NCI-H510A treated with DMSO at 0.1 percent for 48 hours (cell line): ENCODE results near the gene NEURL4.
A peak's percentile ranks its signal among the peaks of the same experiment; 100 is the strongest.

Experiments used
- DNase-seq: peaks from one replicate; lab custom pipeline; 2025; lab: John Stamatoyannopoulos, UW

The NEURL4 gene

DNA sequence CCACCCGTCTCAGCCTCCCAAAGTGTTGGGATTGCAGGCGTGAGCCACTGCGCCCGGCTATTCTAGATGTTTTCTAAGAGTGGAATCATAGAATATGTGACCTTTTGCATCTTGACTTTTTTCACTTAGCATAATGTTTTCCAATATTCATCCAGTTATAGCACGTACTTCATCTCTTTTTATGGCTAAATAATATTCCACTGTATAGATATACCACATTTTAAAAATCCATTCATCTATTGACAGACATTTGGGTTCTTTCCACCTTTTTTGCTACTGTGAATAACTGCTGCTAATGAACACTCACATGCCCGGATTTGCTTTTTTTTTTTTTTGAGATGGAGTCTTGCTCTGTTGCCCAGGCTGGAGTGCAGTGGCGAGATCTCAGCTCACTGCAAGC lies 25.0 kb downstream of the NEURL4 start:
- no peak for DNase-seq

DNA sequence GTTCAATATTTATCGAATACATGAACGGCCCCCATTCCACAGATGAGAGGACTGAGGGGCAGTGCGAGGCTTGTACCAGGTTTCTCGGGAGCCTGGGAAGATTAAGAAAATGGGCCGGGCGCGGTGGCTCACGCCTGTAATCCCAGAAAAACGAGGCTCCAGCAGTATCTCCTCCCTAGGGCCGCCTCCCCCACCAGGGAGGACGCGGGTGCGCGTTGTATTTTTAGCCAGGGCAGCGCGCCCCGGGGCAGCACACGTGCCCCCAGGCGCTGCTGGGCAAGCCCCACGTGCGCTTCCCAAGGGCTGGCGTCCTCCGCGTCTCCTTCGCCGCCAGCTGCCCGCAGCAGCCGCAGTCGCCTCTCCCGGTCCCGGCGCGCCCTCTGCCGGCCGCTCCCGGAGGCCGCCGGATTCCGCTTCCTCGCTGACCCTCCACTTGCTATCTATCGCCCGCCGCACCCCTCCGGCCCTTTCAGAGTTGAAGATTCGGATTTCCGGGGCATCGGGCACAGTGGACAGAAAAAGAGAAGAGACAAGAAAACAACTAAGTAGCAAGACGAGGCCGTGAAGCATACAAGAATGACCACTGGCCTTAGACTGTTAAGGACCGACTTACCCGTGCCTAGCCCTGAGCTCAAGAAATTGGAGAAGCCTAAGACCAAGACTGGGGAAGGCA lies 32.8 kb downstream of the NEURL4 start:
- peak; percentile 77 for DNase-seq

DNA sequence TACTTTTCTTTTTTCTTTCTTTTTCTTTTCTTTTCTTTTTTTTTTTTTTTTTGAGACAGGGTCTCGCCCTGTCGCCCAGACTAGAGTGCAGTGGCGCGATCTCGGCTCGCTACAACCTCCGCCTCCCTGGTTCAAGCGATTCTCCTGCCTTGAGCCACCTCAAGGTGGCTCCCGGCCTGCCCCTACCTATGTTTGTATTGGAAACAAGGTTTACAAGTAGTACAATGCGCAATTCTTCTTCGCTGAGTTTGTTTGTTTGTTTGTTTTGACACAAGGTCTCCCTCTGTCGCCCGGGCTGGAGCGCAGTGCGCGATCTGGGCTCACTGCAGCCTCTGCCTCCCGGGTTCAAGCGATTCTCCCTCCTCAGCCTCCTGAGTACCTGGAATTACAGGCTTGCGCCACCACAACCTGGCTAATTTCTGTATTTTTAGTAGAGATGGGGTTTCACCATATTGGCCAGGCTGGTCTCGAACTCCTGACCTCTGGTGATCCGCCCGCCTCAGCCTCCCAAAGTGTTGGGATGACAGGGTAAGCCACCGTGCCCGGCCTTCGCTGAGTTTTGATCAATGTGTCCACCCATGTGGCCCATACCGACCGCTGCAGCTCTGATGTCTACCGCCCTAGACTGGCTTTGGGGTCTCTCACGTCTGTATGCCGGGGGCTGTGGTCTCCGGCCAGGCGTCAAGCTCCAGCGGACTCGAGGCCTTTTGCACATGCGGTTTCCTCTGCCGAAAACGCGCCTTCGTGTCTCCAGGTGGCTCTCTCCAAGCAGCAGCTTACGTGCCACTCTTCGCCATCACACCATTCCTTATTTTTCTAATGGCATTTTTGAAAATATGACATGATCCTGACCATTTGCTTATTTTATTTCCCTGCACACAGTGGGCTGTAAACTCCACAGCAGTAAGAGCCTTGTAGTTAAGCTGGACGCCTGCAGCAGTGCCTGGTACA lies 33.6 kb downstream of the NEURL4 start:
- DNase-seq, result peak; percentile 11

DNA sequence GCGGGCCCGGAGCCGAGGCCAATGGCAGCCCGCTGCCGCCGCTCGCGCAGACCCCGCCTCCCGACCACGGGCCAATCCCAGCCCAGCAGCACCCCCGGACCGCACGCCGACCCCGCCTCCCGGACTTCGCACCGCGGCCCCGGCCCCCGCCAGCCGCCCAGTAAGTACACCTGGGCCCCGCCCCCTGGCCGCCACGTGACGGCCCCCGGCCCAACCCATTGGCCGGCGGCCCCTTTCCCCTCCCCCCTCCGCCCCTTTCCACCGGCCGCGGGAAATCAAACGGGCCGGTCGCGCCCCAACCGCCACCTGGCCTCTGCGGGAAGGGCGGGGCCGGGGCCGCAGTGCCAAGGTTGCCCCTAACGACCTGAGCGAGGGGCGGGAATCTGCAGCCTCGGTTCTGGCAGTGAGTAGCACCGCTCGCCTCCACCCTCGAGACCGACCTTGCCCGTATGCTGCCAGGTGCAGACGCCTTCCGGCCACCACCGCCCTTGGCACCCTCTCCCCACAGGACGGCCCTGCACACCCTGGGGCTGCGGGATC lies 34.5 kb downstream of the NEURL4 start, which contains the start of gene YBX2:
TSS of gene YBX2 (minus strand) at position 26 of the 540 bp plus-strand sequence. CDS start 139 bp downstream, outside the sequence.
- DNase-seq, result peak; percentile 93

DNA sequence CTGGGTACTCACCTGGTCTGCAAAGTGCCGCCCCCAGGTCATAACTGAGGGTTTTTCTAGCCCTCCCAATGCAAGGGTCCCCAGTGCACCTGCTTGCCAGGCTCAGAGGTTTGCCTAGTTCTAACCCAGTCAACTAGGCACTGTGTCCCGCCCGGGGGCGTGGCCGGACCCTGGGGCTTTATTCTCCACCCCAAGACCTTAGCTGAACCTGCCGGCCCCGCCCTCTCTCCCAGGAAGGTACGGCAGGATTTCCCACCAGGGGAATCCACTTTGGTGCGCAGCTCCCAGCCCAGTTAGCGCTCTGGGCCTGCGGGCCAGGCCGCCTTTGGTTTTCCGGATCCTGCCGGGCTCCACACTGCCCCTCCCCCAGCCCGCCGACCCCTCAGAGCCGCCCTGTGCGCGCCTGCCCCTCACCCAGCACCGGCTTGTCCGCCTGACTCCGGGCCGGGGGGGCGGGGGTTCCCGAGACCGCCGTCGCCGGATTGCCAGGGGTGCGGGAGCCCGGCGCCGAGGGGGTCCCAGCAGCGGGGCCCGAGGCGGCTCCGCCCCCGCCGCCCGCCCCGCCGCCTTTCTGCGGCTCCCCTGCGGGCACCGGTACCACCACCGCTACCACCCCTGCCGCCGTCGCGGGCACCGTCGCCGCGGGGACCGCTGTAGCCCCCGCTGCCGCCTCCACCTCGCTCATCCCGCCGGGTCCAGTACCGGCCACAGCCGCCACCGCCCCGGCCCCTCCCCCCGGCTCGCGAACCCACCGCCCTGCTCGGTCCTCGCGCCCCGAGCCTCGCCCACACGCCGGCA lies 35.1 kb downstream of the NEURL4 start:
- DNase-seq, result peak; percentile 68

DNA sequence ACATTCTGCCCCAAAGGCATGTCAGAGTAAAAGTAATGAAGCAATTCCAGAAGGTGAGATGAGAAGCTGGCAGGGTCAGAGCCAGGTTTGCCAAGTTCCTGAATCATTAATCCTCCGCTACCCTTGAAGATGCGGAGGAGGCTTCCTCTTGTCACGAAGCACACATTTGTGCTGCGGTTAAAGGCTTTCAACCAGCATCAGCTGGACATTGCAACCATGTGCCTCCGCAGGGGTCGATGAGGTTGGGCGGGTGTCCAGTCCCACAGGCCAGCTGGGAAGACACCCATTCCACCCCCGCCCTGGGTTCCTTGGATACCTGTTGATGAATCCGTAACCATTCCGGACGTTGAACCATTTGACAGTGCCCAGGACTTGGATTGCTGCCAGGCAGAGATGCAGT lies 36.0 kb downstream of the NEURL4 start:
- DNase-seq, result no peak

DNA sequence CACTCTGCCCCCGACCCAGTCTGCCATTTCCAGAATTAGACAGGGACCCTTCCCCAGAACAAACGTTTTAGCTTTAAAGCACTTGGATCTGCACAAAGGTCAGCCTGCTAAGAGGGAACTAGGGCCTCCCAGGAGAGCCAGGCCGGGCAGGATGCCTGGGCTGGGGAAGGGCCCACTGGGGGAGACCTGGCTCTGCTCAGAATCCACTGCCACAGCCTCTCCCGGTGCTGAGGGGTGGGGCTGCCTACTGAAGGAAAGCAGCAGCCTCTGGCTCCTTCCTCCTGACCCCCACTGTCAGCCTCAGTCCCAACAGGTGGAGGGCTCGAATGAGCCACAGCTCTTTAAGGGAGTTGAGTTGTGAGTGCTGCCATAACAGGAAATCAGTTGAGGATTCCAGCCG lies 36.4 kb downstream of the NEURL4 start:
- no peak for DNase-seq

DNA sequence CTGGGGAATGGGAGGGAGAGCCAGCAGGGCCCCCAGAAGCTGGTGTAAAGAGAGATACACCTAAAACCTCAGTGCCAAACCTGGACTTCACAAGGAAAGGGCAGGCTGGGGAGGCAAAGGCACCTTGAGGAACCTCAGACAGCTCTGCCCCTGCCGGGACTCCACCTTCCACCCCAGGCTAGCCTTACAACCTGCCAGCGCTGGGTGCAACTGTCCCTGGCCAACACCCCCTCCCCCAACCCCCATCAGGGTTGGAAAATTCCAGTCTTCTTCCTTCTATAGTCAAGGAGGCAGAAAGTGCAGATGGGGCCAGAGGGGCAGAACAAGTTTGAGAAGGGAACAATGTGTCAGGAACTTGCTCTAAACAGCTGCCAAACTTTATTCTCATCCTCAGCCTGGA lies 36.9 kb downstream of the NEURL4 start:
- DNase-seq, result no peak

DNA sequence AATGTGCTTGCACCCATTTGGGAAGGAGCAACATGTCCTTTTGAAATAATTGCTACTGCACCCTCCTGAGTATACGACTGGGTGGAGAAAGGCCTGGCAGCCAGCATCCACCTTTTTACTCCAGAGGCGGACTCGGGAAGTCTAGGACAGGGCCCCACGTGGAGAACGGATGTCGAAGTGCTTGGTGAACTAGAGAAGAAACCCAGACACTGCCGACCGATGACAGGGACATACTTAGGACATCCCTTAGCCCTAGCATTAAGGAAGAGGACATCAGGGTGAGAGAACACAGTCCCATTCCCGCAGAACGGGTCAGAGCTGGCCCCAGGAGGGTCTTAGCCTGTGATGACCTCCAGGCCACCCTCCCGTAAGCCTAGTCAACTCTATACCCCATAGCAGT lies 38.5 kb downstream of the NEURL4 start:
- DNase-seq, result no peak

DNA sequence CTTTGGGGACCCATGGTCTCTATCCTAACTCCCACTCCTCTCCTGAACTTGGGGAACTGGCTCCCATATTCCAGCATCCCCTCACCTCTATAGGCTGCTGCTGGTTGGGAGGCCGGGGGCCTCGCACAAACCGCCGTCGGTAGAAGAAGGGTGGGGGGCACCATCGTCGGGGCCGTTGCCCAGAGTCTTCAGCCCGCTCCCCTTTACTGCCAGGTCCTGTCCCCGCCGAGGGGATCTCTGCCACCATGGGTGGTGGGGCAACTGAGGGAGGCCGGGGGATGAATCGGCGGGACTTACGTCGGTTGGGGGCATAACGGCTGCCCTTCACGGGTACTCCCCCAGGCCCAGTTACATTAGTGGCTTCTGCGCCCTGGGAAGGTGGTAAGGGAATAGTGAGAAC lies 39.0 kb downstream of the NEURL4 start:
- DNase-seq, result no peak

DNA sequence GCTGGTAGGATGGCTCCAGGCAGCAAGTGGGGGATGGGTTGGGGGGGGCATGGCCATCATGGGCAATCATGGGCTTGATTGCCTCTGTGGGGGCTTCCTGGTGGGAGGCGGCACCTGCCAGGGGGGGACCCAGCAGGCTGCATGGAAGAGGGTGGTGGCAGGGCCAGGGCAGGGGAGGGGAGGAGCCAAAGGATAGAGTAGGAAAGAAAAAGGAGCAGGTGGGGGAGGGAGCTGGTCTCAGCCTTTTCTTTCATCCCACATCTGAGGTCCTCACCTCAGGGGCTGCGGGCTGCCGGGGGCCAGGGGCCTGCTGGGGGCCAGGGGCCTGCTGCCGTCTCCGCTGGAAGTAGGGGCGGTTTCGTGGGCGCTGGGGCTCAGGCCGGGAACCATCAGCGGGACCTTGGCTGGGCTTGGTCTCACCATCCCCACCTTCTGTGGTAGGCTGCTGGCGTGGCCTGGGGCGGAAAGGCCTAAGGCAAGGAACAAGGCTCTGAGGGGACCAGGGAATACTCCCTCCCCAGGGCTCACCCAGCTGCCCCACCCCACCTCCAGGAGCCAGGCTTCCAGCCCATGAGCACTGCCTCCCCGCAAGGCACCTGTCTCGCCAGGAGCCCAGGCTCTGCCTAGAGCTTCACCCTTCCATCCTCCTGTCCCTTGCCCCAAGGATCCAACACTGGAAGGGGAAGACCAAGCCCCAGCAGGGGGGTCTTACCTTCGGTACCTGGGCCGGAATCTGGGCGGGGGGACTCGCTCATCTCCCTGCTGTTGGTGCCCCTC lies 39.7 kb downstream of the NEURL4 start:
- no peak for DNase-seq

DNA sequence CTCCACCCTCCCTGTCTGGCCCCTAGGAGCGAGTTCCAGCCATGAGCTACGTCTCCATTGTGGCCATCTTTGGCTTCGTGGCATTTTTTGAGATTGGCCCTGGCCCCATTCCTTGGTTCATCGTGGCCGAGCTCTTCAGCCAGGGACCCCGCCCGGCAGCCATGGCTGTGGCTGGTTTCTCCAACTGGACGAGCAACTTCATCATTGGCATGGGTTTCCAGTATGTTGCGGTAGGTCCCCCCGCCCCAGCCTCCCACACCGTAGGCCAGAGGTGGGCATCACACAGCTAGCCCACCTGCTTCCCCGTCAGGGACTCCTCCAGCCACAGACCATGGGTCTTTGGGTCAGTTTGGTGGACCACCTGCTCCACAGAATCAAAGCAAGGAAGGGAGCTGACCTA lies 43.5 kb downstream of the NEURL4 start:
- no peak for DNase-seq

DNA sequence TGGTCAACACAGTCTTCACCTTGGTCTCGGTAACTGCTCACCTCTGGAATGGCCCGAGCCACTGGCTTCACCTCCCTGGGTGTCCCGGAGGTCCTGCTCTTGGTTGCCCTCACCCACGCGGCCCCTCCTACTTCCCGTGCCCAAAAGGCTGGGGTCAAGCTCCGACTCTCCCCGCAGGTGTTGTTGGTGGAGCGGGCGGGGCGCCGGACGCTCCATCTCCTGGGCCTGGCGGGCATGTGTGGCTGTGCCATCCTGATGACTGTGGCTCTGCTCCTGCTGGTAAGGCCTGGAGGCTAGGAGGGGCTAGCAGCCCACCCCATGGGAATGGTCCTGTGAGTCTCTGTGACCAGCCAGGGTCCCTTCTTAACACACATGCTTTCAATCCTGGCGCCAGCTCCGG lies 44.2 kb downstream of the NEURL4 start:
- no peak for DNase-seq

DNA sequence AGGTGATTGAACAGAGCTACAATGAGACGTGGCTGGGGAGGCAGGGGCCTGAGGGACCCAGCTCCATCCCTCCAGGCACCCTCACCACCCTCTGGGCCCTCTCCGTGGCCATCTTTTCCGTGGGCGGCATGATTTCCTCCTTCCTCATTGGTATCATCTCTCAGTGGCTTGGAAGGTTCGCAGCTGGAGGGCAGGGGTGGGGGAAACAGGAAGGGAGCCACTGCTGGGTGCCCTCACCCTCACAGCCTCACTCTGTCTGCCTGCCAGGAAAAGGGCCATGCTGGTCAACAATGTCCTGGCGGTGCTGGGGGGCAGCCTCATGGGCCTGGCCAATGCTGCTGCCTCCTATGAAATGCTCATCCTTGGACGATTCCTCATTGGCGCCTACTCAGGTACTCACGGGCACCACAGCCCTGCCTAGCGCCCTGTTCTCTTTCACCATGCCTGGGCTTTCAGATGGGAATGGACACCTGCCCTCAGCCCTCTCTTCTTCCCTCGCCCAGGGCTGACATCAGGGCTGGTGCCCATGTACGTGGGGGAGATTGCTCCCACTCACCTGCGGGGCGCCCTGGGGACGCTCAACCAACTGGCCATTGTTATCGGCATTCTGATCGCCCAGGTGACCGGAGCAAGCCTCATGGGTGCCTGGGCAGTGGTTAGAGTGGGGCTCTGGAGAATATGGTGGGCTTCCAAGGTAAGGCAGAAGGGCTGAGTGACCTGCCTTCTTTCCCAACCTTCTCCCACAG lies 45.5 kb downstream of the NEURL4 start:
- DNase-seq, result no peak

DNA sequence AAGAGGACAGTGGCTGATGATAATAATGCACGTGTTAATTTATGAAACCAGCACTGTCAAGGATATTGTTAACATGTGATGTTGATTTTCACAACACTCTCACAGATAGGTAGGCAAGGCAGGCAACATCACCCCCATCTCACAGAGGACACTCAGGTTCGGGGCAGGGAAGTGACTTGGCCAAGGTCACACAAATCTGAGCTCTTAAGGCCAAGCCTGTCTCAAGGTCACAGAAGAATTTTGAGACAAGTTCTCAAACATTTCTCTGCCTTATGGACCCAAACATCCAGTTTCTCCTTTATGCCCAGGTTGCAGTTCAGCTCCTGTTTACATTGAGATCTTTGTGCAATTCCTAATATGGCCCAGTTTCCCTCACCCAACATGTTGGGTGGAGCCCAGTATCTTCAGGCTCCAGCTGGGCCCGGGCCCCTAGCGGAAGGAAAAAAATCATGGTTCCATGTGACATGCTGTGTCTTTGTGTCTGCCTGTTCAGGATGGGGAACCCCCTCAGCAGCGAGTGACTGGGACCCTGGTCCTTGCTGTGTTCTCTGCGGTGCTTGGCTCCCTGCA lies 46.3 kb downstream of the NEURL4 start:
- no peak for DNase-seq

DNA sequence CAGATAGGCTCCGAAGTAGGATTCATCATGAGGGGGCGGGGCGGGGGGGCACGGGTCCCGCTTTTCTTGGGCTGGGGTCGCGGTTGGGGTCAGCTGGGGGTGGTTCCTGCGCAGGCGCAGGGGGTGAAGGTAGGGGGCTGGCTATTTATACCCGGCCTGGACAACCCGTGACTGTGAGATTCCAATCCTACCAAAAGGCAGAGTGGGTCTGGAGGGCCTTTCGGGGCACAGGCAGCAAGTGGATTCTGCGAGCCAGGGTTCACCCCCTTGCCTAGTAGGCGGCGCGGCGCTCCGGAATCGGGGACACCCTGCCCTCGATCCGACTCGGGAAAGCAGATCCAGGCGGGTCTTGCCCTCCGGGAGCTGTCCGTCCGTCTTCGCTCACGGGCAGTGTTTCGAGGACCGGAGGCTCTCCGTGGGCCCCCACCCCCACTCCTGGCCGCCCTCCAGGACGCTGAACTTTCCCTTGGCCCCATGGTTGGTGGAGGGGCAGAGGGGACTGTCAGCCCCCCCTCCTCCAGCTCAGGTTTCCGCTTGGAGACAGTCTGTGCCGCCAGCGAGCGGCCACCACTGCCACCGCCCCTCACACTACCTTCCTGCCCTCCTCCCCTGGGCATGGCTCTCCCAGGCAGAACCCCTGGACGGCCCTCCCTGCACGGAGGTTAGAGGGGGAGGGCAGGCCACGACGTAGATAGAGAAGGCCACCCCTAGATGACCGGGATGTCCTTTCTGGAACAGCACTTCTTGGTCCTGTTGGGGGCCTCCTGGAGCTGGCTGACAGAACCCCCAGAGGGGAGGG lies 47.0 kb downstream of the NEURL4 start:
- no peak for DNase-seq

DNA sequence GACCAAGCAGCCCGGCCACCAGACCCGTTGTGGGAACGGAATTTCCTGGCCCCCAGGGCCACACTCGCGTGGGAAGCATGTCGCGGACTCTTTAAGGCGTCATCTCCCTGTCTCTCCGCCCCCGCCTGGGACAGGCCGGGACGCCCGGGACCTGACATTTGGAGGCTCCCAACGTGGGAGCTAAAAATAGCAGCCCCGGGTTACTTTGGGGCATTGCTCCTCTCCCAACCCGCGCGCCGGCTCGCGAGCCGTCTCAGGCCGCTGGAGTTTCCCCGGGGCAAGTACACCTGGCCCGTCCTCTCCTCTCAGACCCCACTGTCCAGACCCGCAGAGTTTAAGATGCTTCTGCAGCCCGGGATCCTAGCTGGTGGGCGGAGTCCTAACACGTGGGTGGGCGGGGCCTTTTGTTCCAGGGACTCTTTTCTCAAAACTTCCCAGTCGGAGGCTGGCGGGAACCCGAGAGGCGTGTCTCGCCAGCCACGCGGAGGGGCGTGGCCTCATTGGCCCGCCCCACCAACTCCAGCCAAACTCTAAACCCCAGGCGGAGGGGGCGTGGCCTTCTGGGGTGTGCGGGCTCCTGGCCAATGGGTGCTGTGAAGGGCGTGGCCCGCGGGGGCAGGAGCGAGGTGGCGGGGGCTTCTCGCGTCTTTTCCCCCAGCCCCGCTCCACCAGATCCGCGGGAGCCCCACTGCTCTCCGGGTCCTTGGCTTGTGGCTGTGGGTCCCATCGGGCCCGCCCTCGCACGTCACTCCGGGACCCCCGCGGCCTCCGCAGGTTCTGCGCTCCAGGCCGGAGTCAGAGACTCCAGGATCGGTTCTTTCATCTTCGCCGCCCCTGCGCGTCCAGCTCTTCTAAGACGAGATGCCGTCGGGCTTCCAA lies 47.8 kb downstream of the NEURL4 start, which contains the start of gene SLC2A4:
TSS of gene SLC2A4 (plus strand) at position 645 of the 879 bp plus-strand sequence. CDS start at position 862, 217 bp downstream.
- DNase-seq, result peak; percentile 76

DNA sequence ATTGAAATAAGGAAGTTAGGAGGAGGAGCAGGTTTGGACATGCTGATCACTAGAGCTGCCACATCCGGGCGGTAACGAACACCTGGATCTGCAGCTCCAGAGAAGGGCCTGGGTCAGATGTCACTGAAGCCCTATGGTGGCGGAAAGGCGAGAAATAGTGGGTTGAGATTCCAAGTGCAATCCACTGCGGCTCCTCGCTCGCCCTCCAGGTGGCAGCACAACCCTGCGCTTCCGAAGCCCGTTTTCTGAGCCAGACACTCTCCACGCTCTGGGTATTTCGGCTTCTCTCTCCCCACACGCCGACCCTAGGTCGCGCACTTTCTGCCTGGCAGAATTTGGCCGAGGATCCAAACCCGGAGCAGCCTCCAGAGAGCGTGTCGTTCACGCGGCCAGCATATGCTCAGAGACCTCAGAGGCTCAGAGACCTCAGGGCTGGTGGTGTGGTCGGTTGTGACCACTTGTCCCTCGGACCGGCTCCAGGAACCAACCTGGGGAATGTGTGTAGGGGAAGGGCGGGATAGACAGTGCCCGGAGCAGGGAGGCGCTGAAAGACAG lies 48.5 kb downstream of the NEURL4 start:
- peak; percentile 89 for DNase-seq
